IPS DF 6.9 (cell line): Measurements from ENCODE around the gene SREK1IP1.

Source experiments
- DNase-seq: peaks from one replicate; pipeline ENCODE4 v3.0.0-alpha.2; 2013; ENCODE audit warnings: low read depth, low spot score
- H3K27ac ChIP-seq: one replicate; pipeline ENCODE4 v1.5.1; 2013; ENCODE audit warnings: low read length, control low read depth
- H3K27me3 ChIP-seq: 2 replicates; pipeline ENCODE4 v1.6.1; 2013; ENCODE audit warnings: mild to moderate bottlenecking, low read length; ENCODE audit not compliant: control insufficient read depth, insufficient read depth
- H3K36me3 ChIP-seq: 2 replicates; pipeline ENCODE4 v1.6.1; 2013; ENCODE audit warnings: low read length; ENCODE audit not compliant: control insufficient read depth, insufficient read depth
- H3K4me1 ChIP-seq: 2 replicates; pipeline ENCODE4 v1.6.1; 2013; ENCODE audit warnings: low read length; ENCODE audit not compliant: control insufficient read depth, insufficient read depth
- H3K4me3 ChIP-seq: 2 replicates; pipeline ENCODE4 v1.5.1; 2013; ENCODE audit warnings: mild to moderate bottlenecking, low read length
- H3K9me3 ChIP-seq: 2 replicates; pipeline ENCODE4 v1.6.1; 2013; ENCODE audit warnings: low read length, inconsistent platforms; ENCODE audit not compliant: control insufficient read depth, insufficient read depth
- WGBS: extraction: QIAGEN DNeasy Blood & Tissue Kit; methylation state at CpG from one replicate; pipeline ENCODE4 v1.1.7; 2013; ENCODE audit warnings: mixed read lengths, missing lambda C conversion rate; ENCODE audit not compliant: insufficient read length, insufficient coverage; 5-methylcytosine and 5-hydroxymethylcytosine counted together

SREK1IP1 gene

DNA sequence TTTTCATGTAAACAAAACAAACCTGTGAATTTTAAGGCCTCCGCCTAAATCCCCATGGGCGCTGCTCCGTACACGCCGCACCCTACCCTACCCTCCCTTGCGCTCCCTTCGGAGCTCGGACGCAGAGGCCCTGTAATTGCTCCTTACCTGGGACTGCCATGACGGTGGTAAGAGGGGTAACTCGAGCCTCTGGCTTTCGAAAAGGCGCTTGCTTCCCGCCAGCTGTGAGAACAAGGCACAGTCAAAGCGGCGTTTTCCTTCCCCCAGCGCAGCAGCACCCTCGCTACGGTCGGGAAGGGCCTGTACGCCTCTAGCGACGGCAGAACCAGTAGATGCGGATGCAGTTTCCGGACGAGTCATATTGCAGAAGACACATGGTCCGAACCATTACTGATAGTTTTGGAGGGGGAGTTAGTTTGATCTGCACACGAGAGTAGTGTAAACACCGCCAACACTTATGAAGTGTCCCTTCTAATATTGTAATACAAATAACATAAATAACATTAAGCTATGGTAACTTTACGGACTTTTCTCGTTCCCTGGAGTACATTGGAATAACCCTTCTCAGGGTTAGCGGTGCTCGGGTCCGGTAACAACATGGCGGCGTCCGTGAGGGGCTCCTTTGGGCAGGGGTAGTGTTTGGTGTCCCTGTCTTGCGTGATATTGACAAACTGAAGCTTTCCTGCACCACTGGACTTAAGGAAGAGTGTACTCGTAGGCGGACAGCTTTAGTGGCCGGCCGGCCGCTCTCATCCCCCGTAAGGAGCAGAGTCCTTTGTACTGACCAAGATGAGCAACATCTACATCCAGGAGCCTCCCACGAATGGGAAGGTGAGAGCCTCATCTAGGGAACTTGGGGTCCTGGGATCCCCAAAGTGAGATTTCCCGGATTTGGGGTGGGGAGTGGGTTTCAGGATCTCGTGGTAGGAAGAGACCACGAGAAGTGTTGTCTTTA lies at the start of gene SREK1IP1, which contains the start of gene CWC27:
Gene SREK1IP1 (minus strand): TSS at position 334 of the 955 bp plus-strand sequence. CDS start 174 bp downstream, at position 160.
Gene CWC27 (plus strand): TSS at position 573 of the 955 bp plus-strand sequence. CDS start 217 bp downstream, at position 790.
- DNase-seq: peak; percentile 71
- no peaks in the 10 kb centered on the region for H3K27me3 ChIP-seq

DNA sequence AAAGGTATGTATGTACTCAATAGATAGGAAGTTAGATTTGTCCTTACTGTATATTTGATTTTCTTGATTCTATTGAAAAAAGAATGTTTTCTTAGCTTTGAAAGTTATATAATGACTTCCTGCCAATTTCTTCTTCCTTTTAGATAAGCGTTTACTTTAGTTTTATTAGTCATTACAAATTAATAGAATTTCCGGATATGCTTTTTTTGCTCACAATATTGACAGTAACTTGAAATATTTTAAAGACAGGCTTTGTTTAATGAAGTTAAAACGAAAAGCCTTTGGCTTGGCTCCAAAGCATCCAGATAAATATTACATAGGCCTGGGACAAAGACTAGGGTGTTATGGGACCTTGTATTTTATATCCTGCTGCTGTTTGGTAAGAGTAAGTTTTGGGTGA lies 49.8 kb upstream of the SREK1IP1 start:
- Histone ChIP-seq H3K9me3 (no peaks in the 10 kb centered on the region), H3K4me1 (no peaks in the 10 kb centered on the region), H3K36me3 (no peaks in the 10 kb centered on the region), H3K27ac (no peak overlapping the region), H3K27me3 (no peaks in the 10 kb centered on the region), H3K4me3 (no peak overlapping the region)
- DNase-seq: no peak
- no CpG with 5 or more reads among the region's 3 CpGs for WGBS

More for the DNA sequence above, at the start of gene SREK1IP1, which contains the start of gene CWC27:
- Histone ChIP-seq H3K4me1 (no peaks in the 10 kb centered on the region; the same call in 1 of the 2 replicates), H3K4me3 (peak within 1 kb of the TSS; percentile 99), H3K9me3 (no peaks in the 10 kb centered on the region), H3K36me3 (no peaks in the 10 kb centered on the region), H3K27ac (no peak within 1 kb of the TSS)
- no CpG with 5 or more reads among the region's 48 CpGs for WGBS

DNA sequence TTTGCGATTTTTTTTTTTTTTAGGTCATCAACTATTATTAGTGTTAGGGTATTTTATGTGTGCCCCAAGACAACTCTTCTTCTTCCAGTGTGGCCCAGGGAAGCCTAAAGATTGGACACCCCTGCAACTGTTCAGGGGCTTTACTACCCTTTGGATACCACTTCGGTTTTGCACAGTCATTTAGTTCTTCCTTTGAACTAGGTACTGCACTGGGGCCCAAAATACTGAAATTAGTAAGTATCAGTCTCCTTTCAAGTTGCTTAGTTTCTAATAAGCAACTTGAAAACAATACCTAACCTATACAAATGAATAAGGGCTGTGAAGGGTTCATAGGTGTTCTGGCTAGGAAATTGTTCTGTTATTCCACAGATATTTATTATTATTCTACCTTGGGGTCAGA lies 45.6 kb upstream of the SREK1IP1 start:
- DNase-seq: no peak
- H3K4me3 ChIP-seq: no peak overlapping the region
- H3K27ac ChIP-seq: no peak overlapping the region
- WGBS: no CpG with 5 or more reads among the region's 2 CpGs
- no peaks in the 10 kb centered on the region for H3K27me3 ChIP-seq
- no peaks in the 10 kb centered on the region for H3K36me3 ChIP-seq
- H3K4me1 ChIP-seq: no peaks in the 10 kb centered on the region
- H3K9me3 ChIP-seq: no peaks in the 10 kb centered on the region

- no peaks in the 10 kb centered on the region for H3K27me3 ChIP-seq
- H3K9me3 ChIP-seq: no peaks in the 10 kb centered on the region
- H3K27ac ChIP-seq: no peak overlapping the region
- H3K4me1 ChIP-seq: no peaks in the 10 kb centered on the region
- no CpG with 5 or more reads among the region's 1 CpG for WGBS
- H3K4me3 ChIP-seq: no peak overlapping the region
- no peaks in the 10 kb centered on the region for H3K36me3 ChIP-seq
- DNase-seq: peak; percentile 7
Measured at GRCh38 chr5:64811050-64811640, 42.7 kb upstream of the SREK1IP1 start.

- Histone ChIP-seq H3K36me3 (no peaks in the 10 kb centered on the region), H3K27ac (no peak overlapping the region), H3K4me3 (no peak overlapping the region), H3K4me1 (no peaks in the 10 kb centered on the region), H3K27me3 (no peaks in the 10 kb centered on the region), H3K9me3 (no peaks in the 10 kb centered on the region)
- DNase-seq: no peak
- 100% methylated on average over 3 of the region's 5 CpGs for WGBS
Measured at GRCh38 chr5:64807520-64807919, 39.0 kb upstream of the SREK1IP1 start.

GRCh38 chr5:64806537-64806936 lies 38.0 kb upstream of the SREK1IP1 start:
- Histone ChIP-seq H3K4me3 (no peak overlapping the region), H3K4me1 (no peaks in the 10 kb centered on the region), H3K27me3 (no peaks in the 10 kb centered on the region), H3K36me3 (no peaks in the 10 kb centered on the region), H3K9me3 (no peaks in the 10 kb centered on the region), H3K27ac (no peak overlapping the region)
- no CpG with 5 or more reads among the region's 2 CpGs for WGBS
- no peak for DNase-seq

- no peaks in the 10 kb centered on the region for H3K27me3 ChIP-seq
- WGBS: no CpG with 5 or more reads among the region's 2 CpGs
- no peak overlapping the region for H3K4me3 ChIP-seq
- DNase-seq: no peak
- no peak overlapping the region for H3K27ac ChIP-seq
- H3K4me1 ChIP-seq: no peaks in the 10 kb centered on the region
- H3K9me3 ChIP-seq: no peaks in the 10 kb centered on the region
- H3K36me3 ChIP-seq: no peaks in the 10 kb centered on the region
Measured at GRCh38 chr5:64800926-64801325, 32.4 kb upstream of the SREK1IP1 start.

GRCh38 chr5:64796301-64796700 lies 27.8 kb upstream of the SREK1IP1 start:
- Histone ChIP-seq H3K4me1 (no peaks in the 10 kb centered on the region), H3K27me3 (no peaks in the 10 kb centered on the region), H3K9me3 (no peaks in the 10 kb centered on the region), H3K27ac (no peak overlapping the region), H3K4me3 (no peak overlapping the region), H3K36me3 (no peaks in the 10 kb centered on the region)
- no peak for DNase-seq

DNA sequence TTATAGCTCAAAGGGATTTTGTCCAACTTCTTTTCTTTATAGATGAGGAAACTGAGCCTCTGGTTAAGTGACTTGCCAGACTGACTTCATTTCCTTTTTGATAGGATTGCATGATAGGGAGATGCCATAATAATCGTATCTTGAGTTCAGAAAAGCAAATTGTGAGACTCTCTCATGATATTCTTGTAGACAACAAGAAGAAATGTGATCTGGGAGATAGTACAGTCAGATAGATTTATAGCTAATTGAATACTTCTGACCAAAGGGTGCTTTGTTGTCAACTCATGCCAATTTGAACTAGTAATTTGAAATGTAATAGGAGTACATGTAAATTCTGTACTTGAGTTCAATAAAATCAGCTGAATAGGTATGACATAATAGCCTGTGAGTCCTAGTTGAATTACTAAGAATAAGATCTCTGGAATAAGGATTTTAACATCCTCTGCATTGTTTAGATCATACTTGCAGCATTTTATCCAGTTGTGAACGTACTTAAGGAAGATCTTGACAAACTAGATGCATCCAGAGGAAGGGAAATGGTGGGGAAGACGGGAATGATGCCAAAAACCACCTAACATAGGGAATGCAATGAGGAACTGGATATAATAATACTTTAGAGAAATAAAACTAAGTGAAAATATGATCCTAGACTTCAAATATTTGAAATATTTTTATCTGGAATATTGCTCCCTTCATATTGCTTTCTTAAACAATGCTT lies 25.7 kb upstream of the SREK1IP1 start:
- H3K36me3 ChIP-seq: no peaks in the 10 kb centered on the region
- no peak for DNase-seq
- no peaks in the 10 kb centered on the region for H3K27me3 ChIP-seq
- WGBS: no CpG with 5 or more reads among the region's 3 CpGs
- no peaks in the 10 kb centered on the region for H3K4me1 ChIP-seq
- no peaks in the 10 kb centered on the region for H3K9me3 ChIP-seq
- H3K4me3 ChIP-seq: no peak overlapping the region
- H3K27ac ChIP-seq: no peak overlapping the region

DNA sequence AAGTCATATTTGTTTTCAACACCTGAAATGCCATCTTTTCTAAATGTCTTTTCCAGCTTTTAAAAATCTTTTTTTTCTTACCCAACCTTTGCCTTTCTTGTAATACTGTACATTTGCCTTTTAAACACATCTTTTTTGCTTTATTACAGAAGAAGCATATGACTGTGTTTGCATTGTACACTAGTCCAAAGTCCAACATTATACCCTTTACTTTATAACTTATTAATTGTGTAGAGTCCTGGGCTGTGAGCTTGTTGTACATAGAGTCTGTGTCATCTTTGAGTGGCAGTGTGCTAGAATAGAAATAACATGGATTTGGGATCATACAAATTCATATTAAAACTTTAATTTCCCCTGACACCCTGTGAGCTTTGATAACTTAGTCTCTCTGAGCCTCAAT lies 24.0 kb upstream of the SREK1IP1 start:
- no peaks in the 10 kb centered on the region for H3K9me3 ChIP-seq
- no peaks in the 10 kb centered on the region for H3K4me1 ChIP-seq
- H3K4me3 ChIP-seq: no peak overlapping the region
- H3K27ac ChIP-seq: no peak overlapping the region
- H3K27me3 ChIP-seq: no peaks in the 10 kb centered on the region
- H3K36me3 ChIP-seq: no peaks in the 10 kb centered on the region
- no peak for DNase-seq
